GM12878 (cell line): Measurements from ENCODE around the gene NT5M. TPM values are rescaled to one million over a fixed set of nuclear protein-coding genes. Genes with fewer than 3 reads are reported as not detected.
"Not testable (repeated sequence)": the region's sequence is repeated elsewhere in the genome, so short reads cannot be mapped to it uniquely, and the experiment has no call there.

Source experiments
- ATAC-seq: fragments of 200-7000 bp; cut with Tn5 transposase; 3 replicates; pipeline ENCODE4 v1.9.1; 2020; ENCODE audit warnings: mild to moderate bottlenecking, moderate library complexity
- BruUV-seq: library from RNA; stranded (reverse); fragments of 400-500 nt; replicated peaks from 2 replicates; lab custom pipeline; 2021; lab: Mats Ljungman, UMichigan
- CTCF ChIA-PET: fragments of 300-600 bp; sonication (Branson Sonifier 250); formaldehyde crosslinking; extraction: SDS; loops from one replicate; lab custom pipeline; 2021; ENCODE audit warnings: inconsistent platforms; lab: Yijun Ruan, JAX
- POLR2A ChIA-PET: fragments of 350-600 bp; formaldehyde crosslinking; extraction: SDS; loops from one replicate; lab custom pipeline; 2021; ENCODE audit warnings: inconsistent platforms; lab: Charles Lee
- RAD21 ChIA-PET: fragments of 300-600 bp; sonication (Branson Sonifier 250); formaldehyde crosslinking; loops from one replicate; lab custom pipeline; 2023; ENCODE audit warnings: antibody characterized with exemption; ENCODE audit not compliant: unreplicated experiment; lab: Charles Lee
- SMC1A ChIA-PET: fragments of 300-600 bp; sonication (Branson Sonifier 250); formaldehyde crosslinking; loops from one replicate; lab custom pipeline; 2023; ENCODE audit not compliant: unreplicated experiment, uncharacterized antibody; lab: Charles Lee
- DNase-seq: peaks from one replicate; pipeline ENCODE4 v3.0.0-alpha.2; 2011; ENCODE audit warnings: low read depth, low spot score
- FAIRE-seq: peaks from 3 replicates; lab custom pipeline; 2011; peaks lifted over from hg19 to GRCh38; lab: Jason Lieb, UNC
- H2AFZ ChIP-seq: 2 replicates; pipeline ENCODE4 v1.6.0; 2011; ENCODE audit warnings: low read depth, low read length, control low read depth; ENCODE audit not compliant: control insufficient read depth
- H3K27ac ChIP-seq: 2 replicates; pipeline ENCODE4 v1.5.1; 2011; ENCODE audit warnings: control low read depth; ENCODE audit not compliant: control insufficient read depth, insufficient read depth
- H3K27me3 ChIP-seq, 2 experiments: replicated peaks in 1 of 2; 2 replicates each; pipeline versions ENCODE4 v1.6.0 to v1.6.1; 2011; ENCODE audit warnings: low read length in 1 of 2; ENCODE audit not compliant: control insufficient read depth in 2 of 2, insufficient read depth in 2 of 2
- H3K36me3 ChIP-seq, 2 experiments: 2 replicates each; pipeline ENCODE4 v1.5.1; 2011; ENCODE audit warnings: low read length in 1 of 2; ENCODE audit not compliant: control insufficient read depth in 2 of 2, insufficient read depth in 2 of 2
- H3K4me1 ChIP-seq: 2 replicates; pipeline ENCODE4 v1.6.1; 2011; ENCODE audit warnings: mild to moderate bottlenecking, low read length, moderate library complexity, mixed read lengths; ENCODE audit not compliant: control insufficient read depth, insufficient read depth
- H3K4me2 ChIP-seq: 2 replicates; pipeline ENCODE4 v1.6.0; 2011; ENCODE audit warnings: control low read depth; ENCODE audit not compliant: control insufficient read depth, insufficient read depth
- H3K4me3 ChIP-seq: fragments of 200-600 bp; sonication (generic); 2 replicates; pipeline ENCODE4 v1.5.1; 2016
- H3K79me2 ChIP-seq: 2 replicates; pipeline ENCODE4 v1.6.0; 2011; ENCODE audit warnings: low read length; ENCODE audit not compliant: control insufficient read depth, insufficient read depth
- H3K9ac ChIP-seq: 2 replicates; pipeline ENCODE4 v1.8.0; 2011; ENCODE audit warnings: low read length, control low read depth, mixed read lengths; ENCODE audit not compliant: control insufficient read depth, insufficient read depth
- H3K9me3 ChIP-seq: replicated peaks from 3 replicates; pipeline ENCODE4 v1.5.1; 2011; ENCODE audit warnings: mild to moderate bottlenecking, low read length; ENCODE audit not compliant: control insufficient read depth, insufficient read depth
- H4K20me1 ChIP-seq: 2 replicates; pipeline ENCODE4 v1.6.0; 2011; ENCODE audit not compliant: control insufficient read depth, insufficient read depth
- CUX1 ChIP-seq: IDR thresholded peaks from 2 replicates; pipeline ENCODE4 v1.6.1; 2012; ENCODE audit warnings: improper control_type of control experiment, low read depth, low read length; ENCODE audit not compliant: insufficient replicate concordance
- SIN3A ChIP-seq: IDR thresholded peaks from 2 replicates; pipeline ENCODE4 v1.6.1; 2012; ENCODE audit warnings: low read depth, low read length, improper control_type of control experiment
- ZNF687 ChIP-seq: fragments of 450-650 bp; IDR thresholded peaks from 2 replicates; pipeline ENCODE4 v1.6.1; 2017; ENCODE audit warnings: mild to moderate bottlenecking, moderate library complexity
- WGBS: methylation state at CpG from one replicate; pipeline ENCODE4 v1.1.6; 2016; ENCODE audit warnings: low lambda C conversion rate; ENCODE audit not compliant: insufficient replicate concordance, insufficient coverage; ENCODE audit errors: missing lambda C conversion rate; 5-methylcytosine and 5-hydroxymethylcytosine counted together
- in situ Hi-C: fragments of 300-500 bp; cut with MboI; formaldehyde crosslinking; loops from 9 replicates; pipeline ENCODE4 v1.14.3; 2018; ENCODE audit warnings: mixed read lengths
- intact Hi-C: fragments of 100-400 bp; cut with micrococcal nuclease; formaldehyde crosslinking; loops from one replicate; pipeline ENCODE4 v1.14.2; 2022; ENCODE audit not compliant: unreplicated experiment
- polyA plus RNA-seq, 11 experiments: library from polyadenylated mRNA; depleted of rRNA in 4 of 11; unstranded in 6 of 11; stranded (reverse) in 5 of 11; fragments of >200 nt; fragmentation: Nextera tagmentation in 4 of 11; fragmentation: Illumina TruSeq in 1 of 11; extraction: Ambion mirVana in 4 of 11; extraction: Trizol in 1 of 11; gene quantifications; 1 replicate in 1 of 11; 2 replicates in 10 of 11; pipeline versions ENCODE4 v1.2.1 to v1.2.3, GENCODE V29; 2011 to 2016; ENCODE audit warnings: inconsistent platforms in 2 of 11, missing spikeins in 2 of 11, low read depth in 1 of 11
- total RNA-seq, 4 experiments: library from RNA; depleted of rRNA in 3 of 4; stranded (reverse); fragments of >200 nt in 3 of 4; fragmentation: Illumina TruSeq in 1 of 4; extraction: Trizol in 1 of 4; gene quantifications; 2 replicates each; pipeline versions ENCODE4 v1.2.1 to v1.2.3, GENCODE V29; 2013 to 2021

NT5M gene
- total and polyA plus RNA-seq, 10 of the 15 experiments (the other 5 are each of a cell fraction or from before 2014, with no cell fraction given): 0.18 to 14.1 (median 2.9) TPM

GRCh38 chr17:17254036-17254435 lies 49.1 kb upstream of the NT5M start (continued):
- TF ChIP-seq ZNF687: no peak
- TF ChIP-seq CUX1: no peak
- no peak for TF ChIP-seq SIN3A

- H3K4me3 ChIP-seq, H2AFZ ChIP-seq, H3K27me3 ChIP-seq, BruUV-seq, in situ Hi-C loops, POLR2A ChIA-PET, DNase-seq, ATAC-seq, H3K79me2 ChIP-seq, H3K9ac ChIP-seq, intact Hi-C loops, H3K27ac ChIP-seq, H3K9me3 ChIP-seq, FAIRE-seq, H3K4me1 ChIP-seq, H4K20me1 ChIP-seq, H3K4me2 ChIP-seq: not testable (repeated sequence)
- ChIA-PET CTCF (interaction anchor here (0.6 kb wide), 1 partner anchor 248 kb away, joined by 3 read pairs; no protein-coding TSS in a partner anchor), RAD21 (interaction anchor here (0.6 kb wide), 1 partner anchor 1173 kb away, joined by 3 read pairs; no protein-coding TSS in a partner anchor), SMC1A (interaction anchor here (0.6 kb wide), 1 partner anchor 629 kb away, joined by 3 read pairs; no protein-coding TSS in a partner anchor)
- WGBS: 96% methylated on average over 10 of the region's 11 CpGs
- H3K36me3 ChIP-seq: peaks cover 27 to 36% of the 10 kb centered on the region in 2 experiments
These were observed 47.5 kb upstream of the NT5M start for GRCh38 chr17:17255689-17256088.
